Neural cell (in vitro differentiated cells): Measurements from ENCODE around the gene NR5A2. TPM values are rescaled to one million over a fixed set of nuclear protein-coding genes. Genes with fewer than 3 reads are reported as not detected.

Experiments
- H2AFZ ChIP-seq: fragments of 200-600, 300-800 bp; sonication (generic), shearing (Covaris generic); 2 replicates; pipeline ENCODE4 v1.6.0; 2014; ENCODE audit warnings: low read depth, mild to moderate bottlenecking, antibody characterized with exemption, low read length, moderate library complexity
- H3F3A ChIP-seq: fragments of 200-600 bp; shearing (Covaris generic); 2 replicates; pipeline ENCODE4 v1.6.1; 2016; ENCODE audit warnings: mild to moderate bottlenecking, moderate library complexity, mixed read lengths, antibody characterized with exemption, low read length; ENCODE audit not compliant: insufficient read depth, poor library complexity, severe bottlenecking
- H3K27ac ChIP-seq: fragments of 200-600, 300-800 bp; sonication (generic), shearing (Covaris generic); 2 replicates; pipeline ENCODE4 v1.5.1; 2014; ENCODE audit warnings: mild to moderate bottlenecking, low read length, moderate library complexity
- H3K27me3 ChIP-seq: fragments of 300-800, 200-600 bp; sonication (generic), shearing (Covaris generic); 2 replicates; pipeline ENCODE4 v1.6.0; 2014; ENCODE audit warnings: mild to moderate bottlenecking, low read depth, low read length, moderate library complexity; ENCODE audit not compliant: insufficient read depth
- H3K36me3 ChIP-seq: fragments of 300-800, 200-600 bp; sonication (generic), shearing (Covaris generic); 2 replicates; pipeline ENCODE4 v1.5.1; 2014; ENCODE audit warnings: mild to moderate bottlenecking, antibody characterized with exemption, low read length, moderate library complexity; ENCODE audit not compliant: insufficient read depth
- H3K4me2 ChIP-seq: fragments of 300-800, 200-600 bp; sonication (generic), shearing (Covaris generic); 2 replicates; pipeline ENCODE4 v1.6.0; 2014; ENCODE audit warnings: mild to moderate bottlenecking, low read length
- H3K4me3 ChIP-seq: fragments of 300-800, 200-600 bp; sonication (generic), shearing (Covaris generic); 2 replicates; pipeline ENCODE4 v1.5.1; 2014; ENCODE audit warnings: mild to moderate bottlenecking, low read length, moderate library complexity
- H3K79me2 ChIP-seq: fragments of 200-600 bp; shearing (Covaris generic); replicated peaks from 2 replicates; pipeline ENCODE4 v1.6.0; 2014; ENCODE audit warnings: mild to moderate bottlenecking, low read length, moderate library complexity; ENCODE audit not compliant: insufficient read depth
- H3K9ac ChIP-seq: fragments of 300-800, 200-600 bp; sonication (generic), shearing (Covaris generic); 2 replicates; pipeline ENCODE4 v1.6.1; 2016; ENCODE audit warnings: mild to moderate bottlenecking, low read length, mixed read lengths
- H3K9me2 ChIP-seq: fragments of 200-600 bp; shearing (Covaris generic); 2 replicates; pipeline ENCODE4 v1.6.1; 2016; ENCODE audit warnings: mild to moderate bottlenecking, low read length, mixed read lengths; ENCODE audit not compliant: insufficient read depth
- H3K9me3 ChIP-seq: fragments of 200-600, 300-800 bp; sonication (generic), shearing (Covaris generic); 2 replicates; pipeline ENCODE4 v1.6.1; 2016; ENCODE audit warnings: mild to moderate bottlenecking, mixed run types, low read length, moderate library complexity, mixed read lengths
- H4K20me1 ChIP-seq: fragments of 200-600 bp; shearing (Covaris generic); 2 replicates; pipeline ENCODE4 v1.6.1; 2016; ENCODE audit warnings: mild to moderate bottlenecking, mixed run types; ENCODE audit not compliant: insufficient read depth
- CTCF ChIP-seq: fragments of 450-650 bp; IDR thresholded peaks from 2 replicates; pipeline ENCODE4 v1.5.1; 2014; ENCODE audit warnings: antibody characterized with exemption, mild to moderate bottlenecking, moderate library complexity; ENCODE audit not compliant: poor library complexity, severe bottlenecking
- EP300 ChIP-seq: fragments of 450-650 bp; conservative IDR thresholded peaks from 2 replicates; pipeline ENCODE4 v1.6.1; 2014; ENCODE audit warnings: antibody characterized with exemption, mild to moderate bottlenecking, moderate library complexity; ENCODE audit not compliant: poor library complexity, severe bottlenecking
- EZH2 ChIP-seq: fragments of 200-600, 300-800 bp; shearing (Covaris generic), sonication (generic); IDR thresholded peaks from 2 replicates; pipeline ENCODE4 v1.6.1; 2014; ENCODE audit warnings: antibody characterized with exemption, low read length, borderline replicate concordance, mild to moderate bottlenecking; ENCODE audit not compliant: insufficient read depth, poor library complexity, severe bottlenecking
- MXI1 ChIP-seq: fragments of 450-650 bp; conservative IDR thresholded peaks from 2 replicates; pipeline ENCODE4 v1.6.1; 2014; ENCODE audit warnings: antibody characterized with exemption, mild to moderate bottlenecking; ENCODE audit not compliant: poor library complexity, severe bottlenecking
- POLR2AphosphoS5 ChIP-seq: IDR thresholded peaks from 2 replicates; pipeline ENCODE4 v1.6.1; 2012
- RAD21 ChIP-seq: fragments of 450-650 bp; conservative IDR thresholded peaks from 2 replicates; pipeline ENCODE4 v1.6.1; 2014; ENCODE audit warnings: antibody characterized with exemption, mild to moderate bottlenecking, moderate library complexity
- SMC3 ChIP-seq: fragments of 450-650 bp; conservative IDR thresholded peaks from 2 replicates; pipeline ENCODE4 v1.6.1; 2014; ENCODE audit warnings: antibody characterized with exemption, mild to moderate bottlenecking, moderate library complexity; ENCODE audit not compliant: poor library complexity
- TAF1 ChIP-seq: IDR thresholded peaks from 2 replicates; pipeline ENCODE4 v1.6.1; 2012; ENCODE audit warnings: low read depth
- polyA plus RNA-seq: library from polyadenylated mRNA; depleted of rRNA; stranded (reverse); fragments of >200 nt; gene quantifications from 2 replicates; pipeline ENCODE4 v1.2.3, GENCODE V29; 2014
- TF ChIP-seq, protein P1 (sequence below): IDR thresholded peaks from 2 replicates; pipeline ENCODE4 v1.6.1; 2012; ENCODE audit warnings: borderline replicate concordance

The NR5A2 gene
- polyA plus RNA-seq, 1 donor from 2014 or later, result not detected

DNA sequence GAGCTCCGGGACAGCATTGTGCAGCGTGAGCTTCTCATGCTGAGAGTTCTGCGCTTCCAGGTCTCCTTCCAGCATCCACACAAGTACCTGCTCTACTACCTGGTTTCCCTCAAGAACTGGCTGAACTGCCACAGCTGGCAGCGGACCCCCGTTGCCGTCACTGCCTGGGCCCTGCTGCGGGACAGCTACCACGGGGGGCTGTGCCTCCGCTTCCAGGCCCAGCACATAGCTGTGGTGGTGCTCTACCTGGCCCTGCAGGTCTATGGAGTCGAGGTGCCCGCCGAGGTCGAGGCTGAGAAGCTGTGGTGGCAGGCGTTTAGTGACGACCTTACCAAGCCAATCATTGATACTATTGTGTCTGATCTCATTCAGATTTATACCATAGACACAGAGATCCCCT, 186.4 kb downstream of the NR5A2 start:
- Histone ChIP-seq H3K27ac (no peak overlapping the region), H3K9me3 (peaks cover 4% of the 10 kb centered on the region), H3K79me2 (no peaks in the 10 kb centered on the region), H3K9me2 (no peaks in the 10 kb centered on the region), H2AFZ (no peak overlapping the region), H3K9ac (no peak overlapping the region), H3K4me3 (no peak overlapping the region), H3K27me3 (no peaks in the 10 kb centered on the region), H4K20me1 (no peaks in the 10 kb centered on the region), H3K36me3 (no peaks in the 10 kb centered on the region), H3F3A (no peaks in the 10 kb centered on the region), H3K4me2 (no peak overlapping the region)
- TF ChIP-seq RAD21, result no peak
- TF ChIP-seq EZH2, result no peak
- no peak for TF ChIP-seq TAF1
- TF ChIP-seq CTCF, result no peak
- TF ChIP-seq, protein P1, sequence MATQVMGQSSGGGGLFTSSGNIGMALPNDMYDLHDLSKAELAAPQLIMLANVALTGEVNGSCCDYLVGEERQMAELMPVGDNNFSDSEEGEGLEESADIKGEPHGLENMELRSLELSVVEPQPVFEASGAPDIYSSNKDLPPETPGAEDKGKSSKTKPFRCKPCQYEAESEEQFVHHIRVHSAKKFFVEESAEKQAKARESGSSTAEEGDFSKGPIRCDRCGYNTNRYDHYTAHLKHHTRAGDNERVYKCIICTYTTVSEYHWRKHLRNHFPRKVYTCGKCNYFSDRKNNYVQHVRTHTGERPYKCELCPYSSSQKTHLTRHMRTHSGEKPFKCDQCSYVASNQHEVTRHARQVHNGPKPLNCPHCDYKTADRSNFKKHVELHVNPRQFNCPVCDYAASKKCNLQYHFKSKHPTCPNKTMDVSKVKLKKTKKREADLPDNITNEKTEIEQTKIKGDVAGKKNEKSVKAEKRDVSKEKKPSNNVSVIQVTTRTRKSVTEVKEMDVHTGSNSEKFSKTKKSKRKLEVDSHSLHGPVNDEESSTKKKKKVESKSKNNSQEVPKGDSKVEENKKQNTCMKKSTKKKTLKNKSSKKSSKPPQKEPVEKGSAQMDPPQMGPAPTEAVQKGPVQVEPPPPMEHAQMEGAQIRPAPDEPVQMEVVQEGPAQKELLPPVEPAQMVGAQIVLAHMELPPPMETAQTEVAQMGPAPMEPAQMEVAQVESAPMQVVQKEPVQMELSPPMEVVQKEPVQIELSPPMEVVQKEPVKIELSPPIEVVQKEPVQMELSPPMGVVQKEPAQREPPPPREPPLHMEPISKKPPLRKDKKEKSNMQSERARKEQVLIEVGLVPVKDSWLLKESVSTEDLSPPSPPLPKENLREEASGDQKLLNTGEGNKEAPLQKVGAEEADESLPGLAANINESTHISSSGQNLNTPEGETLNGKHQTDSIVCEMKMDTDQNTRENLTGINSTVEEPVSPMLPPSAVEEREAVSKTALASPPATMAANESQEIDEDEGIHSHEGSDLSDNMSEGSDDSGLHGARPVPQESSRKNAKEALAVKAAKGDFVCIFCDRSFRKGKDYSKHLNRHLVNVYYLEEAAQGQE, result no peak
- TF ChIP-seq MXI1, result no peak
- no peak for TF ChIP-seq POLR2AphosphoS5
- no peak for TF ChIP-seq SMC3
- no peak for TF ChIP-seq EP300

- TF ChIP-seq RAD21, result no peak
- TF ChIP-seq, protein P1, result no peak
Observed at GRCh38 chr1:200215350-200215749, 187.8 kb downstream of the NR5A2 start.

More at GRCh38 chr1:200215350-200215749, 187.8 kb downstream of the NR5A2 start:
- Histone ChIP-seq H3K9me3 (peaks cover 4% of the 10 kb centered on the region), H3K36me3 (no peaks in the 10 kb centered on the region), H3K4me3 (no peak overlapping the region), H3K79me2 (no peaks in the 10 kb centered on the region), H4K20me1 (no peaks in the 10 kb centered on the region), H2AFZ (no peak overlapping the region), H3K9ac (no peak overlapping the region), H3F3A (no peaks in the 10 kb centered on the region), H3K9me2 (no peaks in the 10 kb centered on the region), H3K27me3 (no peaks in the 10 kb centered on the region), H3K27ac (no peak overlapping the region), H3K4me2 (no peak overlapping the region)
